Endothelial cell (in vitro differentiated cells): ENCODE results near the gene PIKFYVE. TPM values are rescaled to one million over a fixed set of nuclear protein-coding genes. Genes with fewer than 3 reads are reported as not detected.
A peak's percentile ranks its signal among the peaks of the same experiment; 100 is the strongest.

Experiments
- DNase-seq: peaks from one replicate; pipeline ENCODE4 v3.0.0; 2021; ENCODE audit warnings: low spot score
- H3K27ac Mint-ChIP-seq: one replicate; pipeline ENCODE4 v1.8.0; 2021; ENCODE audit warnings: mixed read lengths, inconsistent platforms; ENCODE audit not compliant: unreplicated experiment
- H3K27me3 Mint-ChIP-seq: one replicate; pipeline ENCODE4 v1.8.0; 2021; ENCODE audit warnings: mild to moderate bottlenecking, moderate library complexity, mixed read lengths, inconsistent platforms; ENCODE audit not compliant: unreplicated experiment
- H3K36me3 Mint-ChIP-seq: one replicate; pipeline ENCODE4 v1.8.0; 2021; ENCODE audit warnings: mild to moderate bottlenecking, low read depth, mixed read lengths, inconsistent platforms; ENCODE audit not compliant: unreplicated experiment
- H3K4me1 Mint-ChIP-seq: one replicate; pipeline ENCODE4 v1.8.0; 2021; ENCODE audit warnings: mild to moderate bottlenecking, mixed read lengths, inconsistent platforms; ENCODE audit not compliant: unreplicated experiment
- H3K4me3 Mint-ChIP-seq: one replicate; pipeline ENCODE4 v1.8.0; 2021; ENCODE audit warnings: mild to moderate bottlenecking, mixed read lengths, inconsistent platforms; ENCODE audit not compliant: unreplicated experiment
- H3K9me3 Mint-ChIP-seq: one replicate; pipeline ENCODE4 v1.8.0; 2021; ENCODE audit warnings: mixed read lengths, inconsistent platforms; ENCODE audit not compliant: unreplicated experiment
- total RNA-seq: library from RNA; stranded (reverse); fragmentation: NEBNext Ultra II Directional; extraction: Animal tissue kit (Norgen Biotek cat#: 25700); gene quantifications from one replicate; pipeline ENCODE4 v1.2.1, GENCODE V29; 2021; ENCODE audit not compliant: unreplicated experiment
- TF ChIP-seq, protein P1 (sequence below): fragments of 200-600 bp; sonication (generic); IDR thresholded peaks from one replicate; pipeline ENCODE4 v1.5.0; 2021; ENCODE audit warnings: antibody characterized with exemption; ENCODE audit not compliant: unreplicated experiment

The PIKFYVE gene
- total RNA-seq, 1 donor from 2014 or later = 52.7 TPM

GRCh38 chr2:208227581-208228232 is 38.3 kb upstream of the PIKFYVE start:
- no peak for DNase-seq
- H3K27me3 Mint-ChIP-seq = no peaks in the 10 kb centered on the region
- no peak overlapping the region for H3K4me3 Mint-ChIP-seq
- peaks cover 8% of the 10 kb centered on the region for H3K36me3 Mint-ChIP-seq
- H3K9me3 Mint-ChIP-seq = peaks cover 6% of the 10 kb centered on the region
- TF ChIP-seq, protein P1, sequence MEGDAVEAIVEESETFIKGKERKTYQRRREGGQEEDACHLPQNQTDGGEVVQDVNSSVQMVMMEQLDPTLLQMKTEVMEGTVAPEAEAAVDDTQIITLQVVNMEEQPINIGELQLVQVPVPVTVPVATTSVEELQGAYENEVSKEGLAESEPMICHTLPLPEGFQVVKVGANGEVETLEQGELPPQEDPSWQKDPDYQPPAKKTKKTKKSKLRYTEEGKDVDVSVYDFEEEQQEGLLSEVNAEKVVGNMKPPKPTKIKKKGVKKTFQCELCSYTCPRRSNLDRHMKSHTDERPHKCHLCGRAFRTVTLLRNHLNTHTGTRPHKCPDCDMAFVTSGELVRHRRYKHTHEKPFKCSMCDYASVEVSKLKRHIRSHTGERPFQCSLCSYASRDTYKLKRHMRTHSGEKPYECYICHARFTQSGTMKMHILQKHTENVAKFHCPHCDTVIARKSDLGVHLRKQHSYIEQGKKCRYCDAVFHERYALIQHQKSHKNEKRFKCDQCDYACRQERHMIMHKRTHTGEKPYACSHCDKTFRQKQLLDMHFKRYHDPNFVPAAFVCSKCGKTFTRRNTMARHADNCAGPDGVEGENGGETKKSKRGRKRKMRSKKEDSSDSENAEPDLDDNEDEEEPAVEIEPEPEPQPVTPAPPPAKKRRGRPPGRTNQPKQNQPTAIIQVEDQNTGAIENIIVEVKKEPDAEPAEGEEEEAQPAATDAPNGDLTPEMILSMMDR = no peak
- H3K4me1 Mint-ChIP-seq = no peaks in the 10 kb centered on the region
- no peak overlapping the region for H3K27ac Mint-ChIP-seq

GRCh38 chr2:208228476-208228875 is 37.6 kb upstream of the PIKFYVE start:
- Mint-ChIP-seq H3K27me3 (no peaks in the 10 kb centered on the region), H3K9me3 (peaks cover 6% of the 10 kb centered on the region), H3K4me1 (no peaks in the 10 kb centered on the region), H3K4me3 (no peak overlapping the region), H3K27ac (no peak overlapping the region), H3K36me3 (peaks cover 8% of the 10 kb centered on the region)
- no peak for DNase-seq
- TF ChIP-seq, protein P1 = no peak

DNA sequence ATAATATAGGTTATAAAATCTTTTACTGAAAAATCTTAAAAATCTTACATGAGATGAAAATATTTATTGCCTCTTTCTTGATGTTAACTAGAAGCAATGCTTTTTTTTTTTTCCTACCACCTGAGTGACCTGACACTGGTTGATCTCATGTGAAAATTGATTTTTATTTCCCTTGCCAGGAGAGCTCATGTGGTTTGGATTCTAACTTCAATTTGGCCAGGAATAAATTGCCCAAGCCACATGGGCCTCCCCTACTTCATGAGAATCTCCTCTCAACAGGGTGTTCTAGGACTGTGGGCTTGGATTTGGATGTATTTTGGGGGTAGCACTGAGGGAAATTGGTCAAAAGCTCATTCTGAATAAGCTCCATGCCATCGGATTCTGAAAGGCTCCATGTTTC is 31.3 kb upstream of the PIKFYVE start:
- Mint-ChIP-seq H3K27ac (no peak overlapping the region), H3K27me3 (peaks cover under 1% of the 10 kb centered on the region), H3K36me3 (peaks cover 48% of the 10 kb centered on the region), H3K4me1 (no peaks in the 10 kb centered on the region), H3K9me3 (peaks cover 6% of the 10 kb centered on the region), H3K4me3 (no peak overlapping the region)
- DNase-seq = no peak
- TF ChIP-seq, protein P1 = no peak

DNA sequence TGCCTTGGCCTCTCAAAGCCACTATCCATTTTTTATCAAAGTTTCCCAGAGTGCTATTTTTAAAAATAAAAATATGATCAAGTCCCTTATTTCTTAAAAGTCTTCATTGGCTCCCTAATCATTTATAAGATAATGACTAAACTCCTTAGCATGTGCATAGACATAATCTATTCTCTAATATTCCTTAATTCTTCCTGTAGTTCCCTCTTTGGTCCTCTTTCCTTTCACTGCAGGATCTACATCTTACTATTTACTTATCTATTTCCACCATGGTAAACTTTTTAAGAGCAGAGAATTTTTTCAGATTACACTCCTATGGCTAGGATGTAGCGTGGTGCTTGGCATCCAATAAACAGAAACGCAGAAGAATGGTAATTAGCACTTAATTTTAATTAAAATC is 30.2 kb upstream of the PIKFYVE start:
- H3K4me1 Mint-ChIP-seq = no peaks in the 10 kb centered on the region
- H3K36me3 Mint-ChIP-seq = peaks cover 56% of the 10 kb centered on the region

More for the DNA sequence above, 30.2 kb upstream of the PIKFYVE start:
- DNase-seq = no peak
- peaks cover 2% of the 10 kb centered on the region for H3K27me3 Mint-ChIP-seq
- no peak overlapping the region for H3K27ac Mint-ChIP-seq
- TF ChIP-seq, protein P1 = no peak
- H3K4me3 Mint-ChIP-seq = peak overlapping the region; percentile 6
- H3K9me3 Mint-ChIP-seq = peaks cover 6% of the 10 kb centered on the region
